UCSD-AML1 (cell line): ENCODE measurements around the gene PCDHGA1.

Source experiments
- DNase-seq: peaks from one replicate; lab custom pipeline; 2025; ENCODE audit not compliant: unreplicated experiment; lab: John Stamatoyannopoulos, UW

Gene PCDHGA1

DNA sequence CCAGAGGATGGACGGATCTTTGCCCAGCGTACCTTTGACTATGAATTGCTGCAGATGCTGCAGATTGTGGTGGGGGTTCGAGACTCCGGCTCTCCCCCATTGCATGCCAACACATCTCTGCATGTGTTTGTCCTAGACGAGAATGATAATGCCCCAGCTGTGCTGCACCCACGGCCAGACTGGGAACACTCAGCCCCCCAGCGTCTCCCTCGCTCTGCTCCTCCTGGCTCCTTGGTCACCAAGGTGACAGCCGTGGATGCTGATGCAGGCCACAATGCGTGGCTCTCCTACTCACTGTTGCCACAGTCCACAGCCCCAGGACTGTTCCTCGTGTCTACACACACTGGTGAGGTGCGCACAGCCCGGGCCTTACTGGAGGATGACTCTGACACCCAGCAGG is 160.5 kb downstream of the PCDHGA1 start:
- no peak for DNase-seq

DNA sequence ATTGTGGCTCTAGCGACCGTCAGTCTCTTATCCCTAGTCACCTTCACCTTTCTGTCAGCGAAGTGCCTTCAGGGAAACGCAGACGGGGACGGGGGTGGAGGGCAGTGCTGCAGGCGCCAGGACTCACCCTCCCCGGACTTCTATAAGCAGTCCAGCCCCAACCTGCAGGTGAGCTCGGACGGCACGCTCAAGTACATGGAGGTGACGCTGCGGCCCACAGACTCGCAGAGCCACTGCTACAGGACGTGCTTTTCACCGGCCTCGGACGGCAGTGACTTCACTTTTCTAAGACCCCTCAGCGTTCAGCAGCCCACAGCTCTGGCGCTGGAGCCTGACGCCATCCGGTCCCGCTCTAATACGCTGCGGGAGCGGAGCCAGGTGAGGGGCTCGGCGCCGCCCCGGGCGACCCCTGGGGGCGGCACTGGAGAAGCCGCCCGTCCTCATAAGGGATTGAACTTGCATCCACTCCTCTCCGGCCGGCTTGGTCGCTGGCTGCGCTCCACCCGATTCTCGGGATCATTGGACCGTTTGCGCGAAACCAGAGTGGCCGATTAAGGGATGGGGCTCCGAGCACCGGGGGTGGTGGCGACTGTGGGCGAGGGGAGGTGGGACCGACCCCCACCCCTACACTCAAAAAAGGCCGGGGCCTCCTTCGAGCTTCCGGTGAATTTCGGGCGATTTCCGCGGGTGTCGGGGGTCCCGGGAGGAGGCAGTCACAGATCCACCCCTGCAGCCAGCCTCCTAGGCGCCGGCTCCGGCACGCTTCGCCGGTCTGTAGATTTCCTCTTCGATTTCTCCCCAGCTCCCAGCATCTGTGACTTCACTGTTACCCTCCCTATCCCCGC is 161.2 kb downstream of the PCDHGA1 start:
- no peak for DNase-seq

DNA sequence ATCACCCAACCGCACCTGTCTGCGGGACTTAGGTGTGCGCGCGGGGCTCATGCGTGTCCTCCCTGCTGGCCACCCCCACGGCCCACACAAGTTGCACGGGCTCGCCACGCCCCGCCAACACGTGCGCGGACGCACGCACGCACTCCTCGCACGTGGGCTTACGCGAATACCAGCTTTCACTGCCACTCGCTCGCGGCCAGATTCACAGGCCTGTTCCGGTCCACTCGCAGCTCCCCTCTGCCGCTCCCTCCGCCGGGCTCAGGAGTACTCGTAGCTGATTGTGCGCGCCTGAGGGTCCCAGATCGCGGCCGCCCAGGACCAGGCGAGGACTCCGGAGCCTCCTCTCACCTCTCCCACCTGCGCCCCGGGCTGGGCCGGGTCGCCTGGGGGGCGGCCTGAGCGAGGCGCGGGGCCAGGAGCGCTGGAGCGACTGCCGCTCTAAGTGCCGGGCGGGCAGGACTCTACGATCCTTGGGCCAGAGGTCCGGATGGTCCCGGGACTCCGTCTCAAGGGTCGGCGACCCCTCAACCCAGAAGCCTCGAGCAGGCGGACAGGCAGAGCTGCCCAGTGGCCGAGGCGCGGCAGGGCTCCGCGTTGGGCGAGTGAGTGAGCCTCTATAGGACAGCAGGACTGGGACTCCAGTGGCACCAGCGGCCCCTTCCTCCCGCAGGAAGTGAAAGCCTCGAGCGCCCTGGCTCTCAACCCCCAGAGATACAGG is 162.0 kb downstream of the PCDHGA1 start:
- DNase-seq: no peak

DNA sequence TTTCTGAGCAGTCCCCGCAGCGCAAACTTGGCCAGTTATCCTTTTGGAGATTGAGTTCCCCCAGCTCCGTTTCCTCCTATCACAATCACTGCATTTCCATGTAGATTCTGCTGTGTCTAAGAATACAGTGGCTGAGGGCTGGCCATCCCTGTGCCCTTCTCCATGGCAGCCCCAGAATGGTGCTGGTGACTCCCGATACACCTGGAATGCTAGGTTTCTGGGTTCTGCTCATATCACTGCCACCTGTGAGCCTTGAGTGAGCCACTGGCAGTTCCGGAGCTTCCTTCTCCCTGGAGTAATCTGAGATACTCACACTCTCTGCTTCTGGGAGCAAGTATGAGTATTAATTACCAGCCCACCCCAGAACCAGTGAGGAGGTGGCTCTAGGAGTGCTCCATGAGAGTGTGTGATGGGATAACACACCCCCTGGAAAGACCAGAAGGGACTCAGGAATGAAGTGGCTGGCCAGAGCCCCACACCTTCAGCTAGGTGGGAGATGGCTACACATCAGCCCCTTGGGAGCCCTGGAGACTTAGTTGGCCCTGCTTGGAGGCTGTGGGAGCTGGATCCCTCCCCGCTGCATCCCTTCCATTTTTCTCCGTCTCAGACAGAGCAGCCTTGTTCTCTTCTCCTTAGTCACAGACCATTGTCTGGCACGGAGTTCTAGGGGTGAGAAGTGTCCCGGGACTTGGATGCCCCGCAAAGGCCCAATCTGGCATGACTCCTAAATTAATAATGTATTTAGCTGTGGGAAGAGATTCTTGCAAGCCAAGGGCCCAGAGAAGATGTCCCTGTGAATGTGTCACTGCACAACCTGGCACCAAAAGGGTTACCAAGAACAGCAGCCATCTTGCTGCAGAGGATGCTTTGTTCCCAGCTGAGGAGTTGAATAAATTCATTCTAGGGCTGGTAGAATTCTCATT is 163.4 kb downstream of the PCDHGA1 start:
- DNase-seq: no peak

DNA sequence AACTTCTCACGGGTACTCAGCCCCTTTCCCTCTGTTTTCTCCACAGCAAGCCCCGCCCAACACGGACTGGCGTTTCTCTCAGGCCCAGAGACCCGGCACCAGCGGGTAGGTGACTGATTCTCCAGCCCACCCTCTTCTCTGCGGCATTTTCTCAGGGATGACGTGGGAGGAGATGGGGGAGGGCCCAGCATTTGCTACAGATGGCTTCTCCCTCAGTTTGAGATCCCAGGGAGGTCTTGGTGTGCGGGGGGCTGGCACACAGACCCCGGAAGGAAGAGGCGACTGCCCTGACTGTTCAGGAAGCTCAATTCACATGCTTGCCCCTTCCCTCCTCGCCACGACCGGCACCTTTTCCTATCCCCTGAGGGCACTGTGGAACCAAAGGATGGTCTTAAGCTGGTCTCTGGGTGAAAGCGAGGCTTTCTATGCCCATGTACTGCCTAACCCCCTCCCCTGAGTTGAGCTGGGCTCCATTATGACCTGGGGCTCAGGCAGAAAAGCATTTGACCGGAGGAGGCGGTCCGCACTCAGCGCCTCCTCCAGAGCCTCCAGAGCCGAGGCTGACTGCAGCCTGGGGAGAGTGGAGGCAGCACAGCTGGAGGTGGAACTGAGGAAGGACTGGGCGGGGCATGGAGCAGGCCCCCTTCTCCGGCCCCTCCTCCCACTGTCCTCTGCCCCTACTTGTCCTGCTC is 164.6 kb downstream of the PCDHGA1 start:
- no peak for DNase-seq

DNA sequence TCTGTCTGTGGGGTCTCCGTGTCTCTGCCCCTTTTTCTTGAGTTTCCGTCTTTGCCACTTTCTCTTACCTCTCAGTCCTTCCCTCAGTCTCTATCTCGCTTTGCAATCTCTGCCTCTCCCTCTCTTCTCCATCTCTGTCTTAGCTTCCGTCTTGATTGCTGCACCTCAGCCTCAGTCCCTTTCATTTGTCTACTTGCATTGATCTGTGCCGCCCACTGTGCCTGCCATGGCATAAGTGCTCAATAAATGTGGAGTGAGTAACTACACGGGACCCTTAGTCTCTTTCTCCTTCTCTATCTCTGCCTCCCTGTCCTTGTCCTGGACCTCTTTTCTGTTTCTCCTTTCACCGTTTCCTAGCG is 165.1 kb downstream of the PCDHGA1 start:
- DNase-seq: no peak

DNA sequence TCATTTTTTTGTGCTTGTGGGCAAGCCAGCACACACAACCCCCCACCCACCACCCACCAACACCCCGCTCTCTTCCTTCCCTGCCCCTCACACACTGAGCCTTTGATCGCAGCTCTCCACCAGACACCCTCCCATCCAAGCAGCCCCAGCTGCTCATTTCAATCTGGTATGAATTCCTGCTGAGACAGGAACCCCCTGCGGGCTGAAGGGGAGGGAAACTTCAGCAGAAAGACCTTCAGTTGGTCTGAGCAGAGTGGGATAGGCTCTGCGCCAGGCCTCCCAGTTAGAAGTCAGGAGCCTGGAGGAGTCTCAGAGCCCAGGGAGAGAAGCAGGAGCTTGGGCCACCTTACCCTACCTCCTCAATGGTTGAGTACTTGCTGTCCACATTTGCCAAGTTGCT is 165.7 kb downstream of the PCDHGA1 start:
- DNase-seq: no peak

DNA sequence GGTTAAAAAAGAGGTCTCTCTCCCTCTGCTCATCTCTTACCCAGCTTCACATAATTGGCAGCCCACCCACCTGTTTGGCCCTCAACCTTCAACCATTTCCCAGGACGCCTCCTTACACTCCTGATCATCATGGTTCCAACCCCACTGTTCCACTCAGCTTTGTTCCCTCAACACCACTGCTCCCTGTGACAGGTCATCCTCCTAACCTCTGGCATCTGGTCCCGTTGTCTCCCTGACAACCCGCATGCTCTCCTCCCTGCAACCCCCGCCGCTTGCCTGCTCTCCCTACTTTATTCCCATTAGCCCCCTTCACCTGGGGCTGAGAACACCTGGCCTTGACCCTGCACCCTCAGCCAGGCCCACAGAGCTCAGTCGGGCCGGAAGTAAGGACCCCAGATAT is 171.4 kb downstream of the PCDHGA1 start:
- DNase-seq: no peak

DNA sequence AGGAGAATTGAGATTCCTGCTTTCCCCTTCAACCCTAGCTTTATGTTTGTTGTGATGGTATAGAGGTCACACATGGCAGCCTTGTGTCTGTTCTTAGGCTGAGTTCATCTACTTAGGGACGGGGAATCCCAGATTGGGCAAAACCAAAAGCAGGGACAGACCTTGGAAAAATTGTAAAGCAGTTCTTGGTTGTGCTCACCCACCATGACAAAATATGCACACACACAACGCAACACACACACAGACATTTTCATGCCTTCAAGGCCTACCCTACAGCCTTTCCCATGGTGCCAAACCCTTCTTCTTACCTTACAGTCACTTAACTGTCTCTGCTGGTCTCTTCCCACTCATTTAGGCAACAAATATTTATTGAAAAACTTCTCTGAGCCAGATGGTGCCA is 173.4 kb downstream of the PCDHGA1 start:
- DNase-seq: no peak

DNA sequence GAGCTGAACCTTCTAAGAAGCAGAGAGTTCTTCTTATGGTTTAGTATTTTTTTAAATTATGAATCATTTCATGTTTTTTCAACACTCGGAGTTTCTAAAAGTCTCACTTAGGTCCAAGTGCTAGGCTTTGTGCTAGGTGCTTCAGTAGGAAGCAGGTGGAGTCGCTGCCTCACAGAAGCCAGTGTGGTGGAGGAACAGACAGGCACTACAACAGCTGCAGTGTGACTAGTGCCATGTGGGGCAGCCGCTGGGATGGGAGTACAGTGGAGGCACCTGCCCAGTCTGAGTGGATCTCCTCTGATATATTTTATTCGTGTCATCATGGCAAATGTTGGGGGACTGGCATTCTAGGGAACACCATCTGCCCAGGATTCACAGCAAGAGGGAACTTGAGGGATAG is 173.9 kb downstream of the PCDHGA1 start:
- DNase-seq: no peak

DNA sequence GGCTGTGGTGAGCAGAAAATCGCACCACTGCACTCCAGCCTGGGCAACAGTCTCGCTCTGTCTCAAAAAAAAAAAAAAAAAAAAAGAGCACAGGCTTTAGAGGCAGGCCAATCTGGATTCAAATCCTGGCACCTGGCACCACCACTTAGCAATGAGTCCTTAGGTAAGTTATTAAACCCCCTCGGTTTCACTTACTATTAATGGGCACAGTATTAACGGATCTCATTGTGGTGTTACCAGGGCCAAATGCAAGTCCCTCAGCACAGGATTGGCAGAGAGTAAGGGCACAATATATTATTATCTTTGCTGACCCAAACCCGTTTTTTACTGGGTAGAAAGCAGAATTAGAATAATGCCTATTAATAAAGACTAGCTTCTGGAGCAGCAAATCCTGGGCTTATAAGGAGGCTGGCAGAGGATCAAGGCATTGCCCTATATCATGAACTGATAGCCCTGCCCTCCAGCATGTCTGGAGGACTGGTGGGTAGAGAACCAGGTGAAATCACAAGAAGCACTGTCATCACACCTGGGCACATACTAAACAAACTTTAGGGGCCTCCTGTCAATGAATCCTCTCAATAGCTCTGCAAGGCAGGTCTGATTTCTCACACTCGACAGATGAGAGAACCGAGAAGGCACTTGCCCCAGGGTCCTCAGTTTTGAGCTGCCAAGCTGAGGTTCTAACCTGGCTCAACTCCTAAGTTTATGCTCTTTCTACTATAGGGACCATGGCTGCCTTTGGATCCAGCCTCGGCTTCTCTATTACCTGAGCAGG is 176.3 kb downstream of the PCDHGA1 start:
- no peak for DNase-seq

DNA sequence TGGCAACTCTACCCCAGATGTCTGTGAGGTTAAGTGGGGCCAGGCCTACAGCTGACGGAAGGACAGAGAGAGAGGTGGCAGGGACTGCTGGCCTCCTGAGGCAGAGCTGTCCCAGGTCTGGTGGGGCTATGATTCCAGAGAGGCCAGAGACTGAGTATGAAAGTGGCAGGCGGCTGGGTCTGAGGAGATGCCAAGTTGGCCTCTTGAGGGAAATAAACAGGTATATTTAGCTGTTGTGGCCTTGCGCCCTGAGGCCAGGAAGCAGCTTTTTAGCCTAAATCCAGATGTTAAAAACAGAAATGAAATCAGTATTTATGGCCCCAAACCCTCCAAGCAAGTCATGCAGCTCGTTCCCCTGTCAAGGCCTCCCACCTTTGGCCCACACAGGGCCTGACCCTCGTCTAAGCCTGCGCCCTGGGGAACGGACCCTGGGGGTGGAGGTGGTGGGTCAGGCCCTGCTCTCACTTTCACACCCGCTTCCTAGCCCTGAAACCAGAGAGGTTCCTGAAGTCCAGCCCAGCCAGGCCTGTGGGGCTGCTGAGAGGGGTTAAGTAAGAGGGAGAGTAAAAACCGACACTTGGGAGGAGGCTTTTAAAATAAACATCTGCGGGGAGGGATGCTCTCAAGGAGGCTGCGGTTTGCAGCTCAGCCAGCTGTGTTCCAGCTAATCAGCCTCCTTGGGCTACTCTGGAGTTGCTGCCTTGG is 177.2 kb downstream of the PCDHGA1 start:
- DNase-seq: no peak

DNA sequence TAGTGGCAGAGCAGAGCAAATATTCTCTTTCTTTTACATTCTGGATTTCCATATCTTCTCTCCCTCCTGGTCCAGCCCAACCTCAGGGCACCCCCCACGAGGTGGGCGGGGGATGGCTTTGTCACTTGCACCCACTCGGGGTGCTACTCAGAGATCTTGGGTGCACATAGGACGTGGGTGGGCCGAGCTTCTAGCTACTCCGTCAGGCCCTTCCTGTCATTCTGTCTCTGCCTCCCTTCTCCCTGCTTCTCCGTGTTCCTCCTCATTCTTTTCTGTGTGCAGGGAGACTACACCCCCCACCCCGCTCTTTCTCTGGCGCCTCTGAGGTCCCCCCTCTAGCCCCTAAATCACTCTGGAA is 178.1 kb downstream of the PCDHGA1 start:
- no peak for DNase-seq

DNA sequence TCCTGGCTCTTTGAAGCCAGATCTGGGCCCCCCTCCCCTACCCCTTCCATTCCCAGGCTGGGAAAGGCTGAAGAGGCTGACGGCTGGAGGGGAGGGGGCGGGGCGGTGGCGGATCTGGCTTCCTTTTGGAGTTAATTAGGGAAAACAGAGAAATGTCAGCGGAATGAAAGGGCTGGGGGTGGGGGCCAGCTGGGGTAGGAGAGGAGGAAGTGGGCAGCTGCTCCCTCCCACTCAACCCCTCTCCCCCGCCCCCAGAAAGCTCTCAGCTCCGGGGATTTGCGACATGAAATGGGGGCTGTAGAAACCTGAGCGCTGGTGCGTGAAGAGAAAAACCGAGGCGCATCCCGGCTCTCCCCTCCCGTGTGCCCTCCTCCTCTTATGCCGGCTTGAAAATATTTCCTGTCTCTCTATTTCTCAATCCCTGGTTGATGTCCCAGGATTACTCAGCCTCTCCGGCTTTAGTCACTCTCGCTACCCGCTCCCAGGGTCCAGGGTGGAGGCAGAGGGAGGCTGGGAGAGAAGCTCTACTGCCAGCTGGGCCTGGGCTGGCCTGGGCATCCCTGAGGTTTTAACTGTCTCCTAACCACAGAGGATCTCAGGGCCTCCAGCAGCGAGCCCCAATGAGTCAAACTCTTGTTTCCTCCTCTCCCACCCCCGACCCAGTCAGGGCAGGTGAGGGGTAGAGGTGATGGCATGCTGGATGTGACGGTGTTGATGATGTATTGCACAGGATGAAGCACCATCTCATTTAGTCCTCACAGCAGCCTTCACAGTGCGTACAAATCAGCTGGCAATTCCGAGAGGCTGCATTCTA is 178.7 kb downstream of the PCDHGA1 start:
- DNase-seq: no peak

DNA sequence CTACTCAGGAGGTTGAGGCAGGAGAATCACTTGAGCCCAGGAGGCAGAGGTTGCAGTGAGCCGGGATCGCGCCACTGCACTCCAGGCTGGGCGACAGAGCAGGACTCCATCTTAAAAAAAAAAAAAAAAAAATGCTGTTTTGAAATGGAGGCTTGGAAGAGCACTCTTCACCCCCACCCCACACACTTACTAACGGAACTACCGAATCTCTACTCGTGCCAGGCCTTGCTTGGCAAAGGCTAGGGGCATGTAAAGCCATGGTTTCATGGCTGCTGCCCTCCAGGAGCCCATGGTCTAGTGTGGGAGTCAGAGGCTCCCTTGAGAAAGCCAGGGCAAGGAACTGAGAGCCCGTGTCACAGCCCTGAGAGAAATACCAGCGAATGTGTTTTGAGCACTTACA is 179.8 kb downstream of the PCDHGA1 start:
- no peak for DNase-seq

DNA sequence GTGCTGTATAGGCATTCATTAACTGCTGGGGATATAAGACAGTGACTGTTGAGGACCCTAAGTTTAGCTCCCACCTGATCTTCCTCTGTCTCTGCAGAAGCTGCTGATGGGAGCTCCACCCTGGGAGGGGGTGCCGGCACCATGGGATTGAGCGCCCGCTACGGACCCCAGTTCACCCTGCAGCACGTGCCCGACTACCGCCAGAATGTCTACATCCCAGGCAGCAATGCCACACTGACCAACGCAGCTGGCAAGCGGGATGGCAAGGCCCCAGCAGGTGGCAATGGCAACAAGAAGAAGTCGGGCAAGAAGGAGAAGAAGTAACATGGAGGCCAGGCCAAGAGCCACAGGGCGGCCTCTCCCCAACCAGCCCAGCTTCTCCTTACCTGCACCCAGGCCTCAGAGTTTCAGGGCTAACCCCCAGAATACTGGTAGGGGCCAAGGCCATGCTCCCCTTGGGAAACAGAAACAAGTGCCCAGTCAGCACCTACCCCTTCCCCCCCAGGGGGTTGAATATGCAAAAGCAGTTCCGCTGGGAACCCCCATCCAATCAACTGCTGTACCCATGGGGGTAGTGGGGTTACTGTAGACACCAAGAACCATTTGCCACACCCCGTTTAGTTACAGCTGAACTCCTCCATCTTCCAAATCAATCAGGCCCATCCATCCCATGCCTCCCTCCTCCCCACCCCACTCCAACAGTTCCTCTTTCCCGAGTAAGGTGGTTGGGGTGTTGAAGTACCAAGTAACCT is 180.7 kb downstream of the PCDHGA1 start:
- no peak for DNase-seq

DNA sequence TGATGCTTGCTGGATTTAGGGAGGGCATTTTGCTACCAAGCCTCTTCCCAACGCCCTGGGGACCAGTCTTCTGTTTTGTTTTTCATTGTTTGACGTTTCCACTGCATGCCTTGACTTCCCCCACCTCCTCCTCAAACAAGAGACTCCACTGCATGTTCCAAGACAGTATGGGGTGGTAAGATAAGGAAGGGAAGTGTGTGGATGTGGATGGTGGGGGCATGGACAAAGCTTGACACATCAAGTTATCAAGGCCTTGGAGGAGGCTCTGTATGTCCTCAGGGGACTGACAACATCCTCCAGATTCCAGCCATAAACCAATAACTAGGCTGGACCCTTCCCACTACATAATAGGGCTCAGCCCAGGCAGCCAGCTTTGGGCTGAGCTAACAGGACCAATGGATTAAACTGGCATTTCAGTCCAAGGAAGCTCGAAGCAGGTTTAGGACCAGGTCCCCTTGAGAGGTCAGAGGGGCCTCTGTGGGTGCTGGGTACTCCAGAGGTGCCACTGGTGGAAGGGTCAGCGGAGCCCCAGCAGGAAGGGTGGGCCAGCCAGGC is 181.5 kb downstream of the PCDHGA1 start:
- DNase-seq: no peak

DNA sequence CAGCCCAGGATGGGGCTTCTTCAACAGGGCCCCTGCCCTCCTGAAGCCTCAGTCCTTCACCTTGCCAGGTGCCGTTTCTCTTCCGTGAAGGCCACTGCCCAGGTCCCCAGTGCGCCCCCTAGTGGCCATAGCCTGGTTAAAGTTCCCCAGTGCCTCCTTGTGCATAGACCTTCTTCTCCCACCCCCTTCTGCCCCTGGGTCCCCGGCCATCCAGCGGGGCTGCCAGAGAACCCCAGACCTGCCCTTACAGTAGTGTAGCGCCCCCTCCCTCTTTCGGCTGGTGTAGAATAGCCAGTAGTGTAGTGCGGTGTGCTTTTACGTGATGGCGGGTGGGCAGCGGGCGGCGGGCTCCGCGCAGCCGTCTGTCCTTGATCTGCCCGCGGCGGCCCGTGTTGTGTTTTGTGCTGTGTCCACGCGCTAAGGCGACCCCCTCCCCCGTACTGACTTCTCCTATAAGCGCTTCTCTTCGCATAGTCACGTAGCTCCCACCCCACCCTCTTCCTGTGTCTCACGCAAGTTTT is 182.1 kb downstream of the PCDHGA1 start:
- DNase-seq: peak; percentile 71
